HG03558 (cell line): ENCODE data around the gene EFNA1.
"Not testable (repeated sequence)": the region's sequence is repeated elsewhere in the genome, so short reads cannot be mapped to it uniquely, and the experiment has no call there.

Source experiments
- ATAC-seq: cut with Tn5 transposase; IDR thresholded peaks from one replicate; pipeline ENCODE4 v1.9.1; 2021; ENCODE audit warnings: moderate number of reproducible peaks; ENCODE audit not compliant: unreplicated experiment; ENCODE audit errors: extremely low read depth

The EFNA1 gene

GRCh38 chr1:155140630-155140953 is 12.9 kb downstream of the EFNA1 start:
- ATAC-seq: no peak

- no peak for ATAC-seq
Measured at GRCh38 chr1:155141749-155142148, 14.1 kb downstream of the EFNA1 start.

GRCh38 chr1:155145491-155145890 is 17.8 kb downstream of the EFNA1 start:
- no peak for ATAC-seq

GRCh38 chr1:155155996-155156643 is 28.4 kb downstream of the EFNA1 start:
- ATAC-seq: not testable (repeated sequence)

- ATAC-seq: no peak
Measured at GRCh38 chr1:155158991-155159390, 31.3 kb downstream of the EFNA1 start.

- ATAC-seq: no peak
Measured at GRCh38 chr1:155160128-155160527, 32.5 kb downstream of the EFNA1 start.

GRCh38 chr1:155162631-155163030 is 35.0 kb downstream of the EFNA1 start:
- not testable (repeated sequence) for ATAC-seq

- ATAC-seq: not testable (repeated sequence)
Measured at GRCh38 chr1:155163785-155164184, 36.1 kb downstream of the EFNA1 start.

- not testable (repeated sequence) for ATAC-seq
Measured at GRCh38 chr1:155164625-155165024, 36.9 kb downstream of the EFNA1 start.

GRCh38 chr1:155166051-155166470 is 38.4 kb downstream of the EFNA1 start:
- no peak for ATAC-seq

GRCh38 chr1:155166471-155167165 is 38.9 kb downstream of the EFNA1 start:
- no peak for ATAC-seq

GRCh38 chr1:155167166-155168104 is 39.8 kb downstream of the EFNA1 start:
- ATAC-seq: no peak

- not testable (repeated sequence) for ATAC-seq
Measured at GRCh38 chr1:155168105-155168445, 40.4 kb downstream of the EFNA1 start.

- no peak for ATAC-seq
Measured at GRCh38 chr1:155168456-155169210, 41.0 kb downstream of the EFNA1 start.

GRCh38 chr1:155169541-155169940 is 41.9 kb downstream of the EFNA1 start:
- no peak for ATAC-seq

GRCh38 chr1:155170101-155170785 is 42.6 kb downstream of the EFNA1 start:
- ATAC-seq: no peak

- no peak for ATAC-seq
Measured at GRCh38 chr1:155170806-155171205, 43.1 kb downstream of the EFNA1 start.

GRCh38 chr1:155171836-155172731 is 44.4 kb downstream of the EFNA1 start:
- no peak for ATAC-seq
